GM21529 (cell line): ENCODE measurements around the gene OR10H1.
"Not testable (repeated sequence)": the region's sequence is repeated elsewhere in the genome, so short reads cannot be mapped to it uniquely, and the experiment has no call there.

Experiments
- ATAC-seq: cut with Tn5 transposase; IDR thresholded peaks from one replicate; pipeline ENCODE4 v1.9.1; 2021; ENCODE audit not compliant: unreplicated experiment

OR10H1 gene

DNA sequence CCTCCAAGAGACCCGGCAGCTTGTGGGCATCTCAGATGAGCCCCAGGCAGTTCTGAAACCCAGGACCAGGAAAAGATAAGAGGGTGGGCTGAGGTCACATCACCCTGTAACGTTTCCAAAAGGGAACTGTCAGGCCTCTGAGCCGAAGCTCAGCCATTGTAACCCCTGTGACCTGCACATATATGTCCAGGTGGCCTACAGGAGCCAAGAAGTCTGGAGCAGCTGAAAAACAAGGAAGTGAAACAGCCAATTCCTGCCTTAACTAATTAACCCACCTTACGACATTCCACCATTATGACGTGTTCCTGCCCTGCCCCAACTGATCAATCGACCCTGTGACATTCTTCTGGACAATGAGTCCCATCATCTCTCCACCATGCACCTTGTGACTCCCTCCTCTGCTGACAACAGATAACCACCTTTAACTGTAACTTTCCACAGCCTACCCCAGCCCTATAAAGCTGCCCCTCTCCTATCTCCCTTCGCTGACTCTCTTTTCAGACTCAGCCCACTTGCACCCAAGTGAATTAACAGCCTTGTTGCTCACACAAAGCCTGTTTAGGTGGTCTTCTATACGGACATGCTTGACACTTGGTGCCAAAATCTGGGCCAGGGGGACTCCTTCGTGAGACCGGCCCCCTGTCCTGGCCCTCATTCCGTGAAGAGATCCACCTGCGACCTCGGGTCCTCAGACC is 13.3 kb upstream of the OR10H1 start:
- not testable (repeated sequence) for ATAC-seq

DNA sequence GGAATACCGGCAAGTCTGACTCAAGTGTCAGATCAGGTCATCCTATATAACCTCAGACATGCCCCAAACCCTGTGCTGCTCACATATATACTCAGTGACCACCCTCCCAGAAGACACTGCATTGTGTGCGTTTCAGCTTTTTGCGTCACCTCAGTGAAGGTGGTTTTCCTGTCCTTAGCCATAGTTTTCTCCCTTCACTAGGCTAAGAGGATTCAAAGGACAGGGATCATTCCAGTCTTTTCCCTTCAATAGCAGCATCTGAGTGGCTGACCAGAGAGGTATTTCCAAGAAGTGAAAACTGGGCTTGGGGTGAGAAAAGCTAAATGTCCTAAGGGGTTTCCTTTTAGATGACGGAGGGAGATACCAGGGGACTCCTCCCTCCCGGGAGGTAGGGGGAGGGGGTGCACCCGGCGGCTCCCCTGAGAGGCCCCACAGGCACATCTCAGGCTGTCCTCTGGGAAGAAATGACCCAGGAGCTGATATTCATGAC is 12.7 kb upstream of the OR10H1 start:
- no peak for ATAC-seq

DNA sequence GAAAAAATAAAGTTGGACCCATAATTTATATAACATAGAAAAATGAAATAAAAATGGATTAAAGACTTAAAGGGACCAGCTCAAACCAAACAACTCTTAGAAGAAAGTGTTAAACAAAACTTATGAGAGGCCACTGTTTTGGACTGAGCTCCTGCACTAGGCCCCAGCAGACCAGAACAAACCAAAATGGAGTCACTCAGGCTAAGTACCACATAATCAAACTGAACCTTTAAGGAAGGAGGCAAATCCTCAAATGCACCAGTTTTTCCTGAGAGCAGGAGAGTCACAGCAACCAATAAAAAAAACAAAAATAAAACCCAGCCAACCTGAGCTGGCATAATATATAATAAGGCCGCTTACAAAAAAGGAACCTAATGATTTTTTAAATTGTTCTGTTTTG is 10.3 kb upstream of the OR10H1 start:
- no peak for ATAC-seq

DNA sequence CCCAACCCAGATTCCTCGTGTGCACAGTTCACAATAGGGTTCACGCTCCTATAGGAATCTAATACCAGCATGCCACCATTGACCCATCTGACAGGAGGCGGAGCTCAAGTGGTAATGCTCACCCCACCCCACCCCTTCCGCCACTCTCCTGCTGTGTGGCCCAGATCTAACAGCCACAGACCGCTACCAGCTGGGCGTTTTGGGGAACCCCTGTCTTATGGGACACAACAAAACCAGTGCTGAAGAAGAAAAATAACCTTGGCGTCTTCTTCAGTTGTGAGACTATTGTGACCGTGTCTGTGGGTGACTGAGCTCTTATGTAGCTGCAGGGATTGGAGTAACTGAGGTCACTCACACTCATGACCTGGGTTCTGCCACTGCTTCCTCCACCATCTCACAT is 5.2 kb upstream of the OR10H1 start:
- no peak for ATAC-seq

DNA sequence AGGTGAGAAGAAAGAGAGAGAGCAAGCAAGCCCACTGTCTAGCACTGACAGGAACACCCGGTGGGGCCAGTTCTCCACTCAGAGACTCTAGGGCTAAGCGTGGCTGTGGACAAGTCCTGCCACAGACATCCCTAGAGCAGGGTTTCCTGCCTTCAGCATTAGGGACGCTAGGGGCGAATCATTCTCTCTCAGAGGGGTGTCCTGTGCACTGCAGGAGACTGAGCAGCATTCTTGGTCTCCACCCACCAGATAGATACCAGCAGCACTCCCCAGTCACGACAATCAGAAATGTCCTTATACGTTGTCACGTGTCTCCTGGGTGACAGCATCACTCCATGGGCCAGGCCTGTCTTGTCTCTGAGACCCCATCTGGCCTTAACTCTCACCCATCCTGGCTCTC is 1.5 kb downstream of the OR10H1 start:
- no peak for ATAC-seq

DNA sequence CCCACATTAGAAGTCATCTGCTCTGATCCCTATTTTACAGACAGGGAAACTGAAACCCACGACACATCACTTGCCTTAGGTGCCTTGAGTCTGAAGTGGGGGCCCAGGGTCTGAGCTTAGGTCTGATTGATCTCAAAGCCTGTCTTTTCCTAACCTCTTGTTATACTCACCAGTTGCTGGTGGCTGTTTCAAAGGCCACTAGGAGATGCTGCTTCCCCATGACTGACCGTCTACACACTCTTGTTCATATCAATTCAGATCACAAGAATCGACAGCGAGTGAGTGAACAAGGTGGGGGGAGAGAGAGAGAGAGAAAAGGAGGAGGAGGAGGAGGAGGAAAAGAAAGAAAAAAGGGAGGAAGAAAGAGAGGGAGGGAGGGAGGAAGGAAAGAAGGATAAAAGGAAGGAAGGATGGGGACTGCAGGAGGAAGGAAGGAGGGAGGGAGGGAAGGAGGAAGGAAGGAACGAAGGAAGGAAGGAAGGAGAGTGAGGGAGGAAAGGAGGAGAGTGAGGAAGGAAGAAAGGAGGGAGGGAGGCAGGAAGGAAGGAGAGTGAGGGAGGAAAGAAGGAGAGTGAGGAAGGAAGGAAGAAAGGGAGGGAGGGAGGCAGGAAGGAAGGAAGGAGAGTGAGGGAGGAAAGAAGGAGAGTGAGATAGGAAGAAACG is 3.3 kb downstream of the OR10H1 start:
- no peak for ATAC-seq

DNA sequence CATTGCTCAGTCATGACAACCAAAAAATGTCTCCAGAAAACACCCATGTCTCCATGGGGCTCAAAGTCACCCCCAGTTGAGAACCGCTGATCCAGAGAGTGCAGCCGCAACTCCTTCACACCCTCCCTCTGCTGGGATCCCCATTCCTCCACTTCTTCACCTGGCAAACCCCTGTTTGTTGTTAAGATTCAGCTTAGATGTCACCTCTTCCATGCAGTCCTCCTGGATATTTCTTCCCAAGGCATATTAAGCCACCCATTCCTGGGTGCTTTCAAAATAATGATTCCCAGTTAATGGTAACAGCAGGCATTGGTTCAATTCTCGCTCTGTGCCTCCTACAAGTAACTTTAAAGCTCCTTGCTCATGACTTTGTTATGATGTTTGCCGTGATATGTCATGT is 4.0 kb downstream of the OR10H1 start:
- no peak for ATAC-seq

DNA sequence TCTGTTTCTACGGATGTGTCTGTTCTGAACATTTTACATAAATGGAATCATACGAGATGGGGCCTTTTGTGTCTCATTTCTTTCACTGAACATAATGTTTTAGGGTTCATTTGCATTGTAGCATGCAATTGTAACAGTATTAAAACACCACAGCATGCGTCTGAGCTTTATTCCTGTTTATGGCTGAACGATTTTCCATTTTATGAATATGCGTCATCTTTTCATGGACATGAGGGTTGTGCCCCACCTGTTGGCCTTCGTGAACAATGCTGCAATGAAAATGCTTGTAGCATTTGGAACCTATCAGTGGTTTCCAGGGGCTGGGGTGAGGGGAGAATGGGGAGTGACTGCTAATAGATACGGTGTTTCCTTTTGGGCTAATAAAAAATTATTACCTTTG is 5.1 kb downstream of the OR10H1 start:
- no peak for ATAC-seq

DNA sequence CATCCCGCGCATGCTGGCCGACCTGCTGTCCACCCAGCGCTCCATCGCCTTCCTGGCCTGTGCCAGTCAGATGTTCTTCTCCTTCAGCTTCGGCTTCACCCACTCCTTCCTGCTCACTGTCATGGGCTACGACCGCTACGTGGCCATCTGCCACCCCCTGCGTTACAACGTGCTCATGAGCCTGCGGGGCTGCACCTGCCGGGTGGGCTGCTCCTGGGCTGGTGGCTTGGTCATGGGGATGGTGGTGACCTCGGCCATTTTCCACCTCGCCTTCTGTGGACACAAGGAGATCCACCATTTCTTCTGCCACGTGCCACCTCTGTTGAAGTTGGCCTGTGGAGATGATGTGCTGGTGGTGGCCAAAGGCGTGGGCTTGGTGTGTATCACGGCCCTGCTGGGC is 21.2 kb downstream of the OR10H1 start:
- ATAC-seq, result not testable (repeated sequence)

DNA sequence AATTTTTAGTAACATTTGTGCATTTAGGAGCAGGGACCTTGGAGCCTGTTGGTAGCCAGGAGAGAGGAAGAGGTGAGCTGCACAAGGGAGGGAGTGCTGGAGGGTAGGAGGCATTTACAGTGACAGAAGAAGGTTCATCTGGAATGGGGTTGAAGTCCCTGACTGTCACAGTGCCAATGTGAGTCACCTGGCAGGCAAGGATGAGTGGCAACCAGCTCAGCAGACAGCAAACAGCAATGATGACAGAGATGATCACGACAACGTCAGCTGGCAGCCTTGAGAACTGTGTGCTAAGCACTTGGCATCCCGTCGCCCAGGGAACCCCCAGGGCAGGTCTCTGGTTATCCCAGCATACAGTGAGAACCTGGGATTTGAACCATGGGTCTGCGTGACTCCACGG is 25.4 kb downstream of the OR10H1 start:
- ATAC-seq, result no peak

DNA sequence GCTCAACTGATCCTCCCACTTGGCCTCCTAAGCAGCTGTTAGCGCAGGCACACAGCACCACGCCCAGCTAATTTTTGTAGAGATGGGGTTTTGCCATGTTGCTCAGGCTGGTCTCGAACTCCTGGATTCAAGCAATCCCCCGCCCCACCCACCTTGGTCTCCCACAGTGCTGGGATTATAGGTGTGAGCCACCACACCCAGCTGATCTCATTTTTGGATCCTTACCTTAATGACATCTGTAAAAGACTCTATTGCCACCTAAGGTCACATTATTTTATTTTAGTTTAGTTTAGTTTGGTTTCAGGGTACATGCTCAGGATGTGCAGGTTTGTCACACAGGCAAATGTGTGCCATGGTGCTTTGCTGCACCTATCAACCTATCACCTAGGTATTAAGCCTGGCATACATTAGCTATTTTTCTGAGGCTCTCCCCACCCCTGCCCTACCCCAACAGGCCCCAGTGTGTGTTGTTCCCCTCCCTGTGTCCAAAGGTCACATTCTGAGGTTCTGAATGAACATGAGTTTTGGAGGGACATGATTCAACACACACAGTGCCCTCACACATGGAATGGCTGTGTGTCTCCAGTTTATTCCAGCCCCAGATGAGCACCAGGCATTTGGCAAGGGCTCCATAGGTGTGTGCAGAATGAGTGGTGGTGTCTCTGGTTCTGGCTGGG is 26.7 kb downstream of the OR10H1 start:
- no peak for ATAC-seq

DNA sequence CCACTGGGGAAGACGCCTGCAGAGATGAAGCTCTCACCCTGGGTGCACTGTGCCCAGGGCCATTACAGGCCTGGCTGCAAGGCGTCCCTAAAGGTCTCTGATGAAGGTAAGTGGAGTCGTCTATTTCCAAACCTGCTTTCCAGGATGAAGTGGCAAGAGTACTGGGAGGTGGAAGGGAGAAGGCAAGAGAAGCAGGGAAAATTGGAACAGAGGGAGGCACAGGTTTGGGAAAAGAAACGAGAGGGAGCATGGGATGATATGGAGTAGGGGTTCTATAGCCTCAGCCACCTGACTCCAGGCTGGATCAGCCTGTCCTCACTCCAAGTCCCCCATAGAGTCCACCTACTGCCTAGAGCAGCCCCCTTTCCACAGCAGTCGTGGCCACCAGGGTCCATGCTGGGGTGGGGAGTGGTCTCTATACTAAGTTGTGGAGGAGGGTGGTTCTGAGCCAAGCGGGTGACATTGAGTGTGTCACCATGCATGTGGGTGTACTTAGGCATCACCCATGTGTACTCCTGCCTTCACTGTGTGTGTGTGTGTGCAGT is 27.8 kb downstream of the OR10H1 start, which contains the start of gene OR10H5:
OR10H5 (plus strand) TSS at position 51 of the 545 bp plus-strand sequence. CDS start 6,388 bp downstream, outside the sequence.
- ATAC-seq, result no peak

DNA sequence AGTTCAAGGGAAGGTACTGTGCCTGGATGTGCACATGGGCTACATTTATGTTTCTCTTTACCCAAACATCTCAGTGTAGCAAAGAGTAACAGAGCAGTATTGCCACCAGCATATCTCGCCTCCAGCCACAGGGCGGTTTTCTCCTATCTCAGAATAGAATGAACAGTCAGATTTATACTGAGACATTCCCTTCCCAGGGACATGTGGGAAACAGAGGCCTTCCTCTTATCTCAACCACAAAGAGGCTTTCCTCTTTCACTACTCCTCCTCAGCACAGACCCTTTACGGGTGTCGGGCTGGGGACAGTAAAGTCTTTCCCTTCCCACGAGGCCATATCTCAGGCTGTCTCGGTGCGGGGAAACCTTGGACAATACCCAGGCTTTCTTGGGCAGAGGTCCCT is 32.6 kb downstream of the OR10H1 start:
- ATAC-seq, result not testable (repeated sequence)

DNA sequence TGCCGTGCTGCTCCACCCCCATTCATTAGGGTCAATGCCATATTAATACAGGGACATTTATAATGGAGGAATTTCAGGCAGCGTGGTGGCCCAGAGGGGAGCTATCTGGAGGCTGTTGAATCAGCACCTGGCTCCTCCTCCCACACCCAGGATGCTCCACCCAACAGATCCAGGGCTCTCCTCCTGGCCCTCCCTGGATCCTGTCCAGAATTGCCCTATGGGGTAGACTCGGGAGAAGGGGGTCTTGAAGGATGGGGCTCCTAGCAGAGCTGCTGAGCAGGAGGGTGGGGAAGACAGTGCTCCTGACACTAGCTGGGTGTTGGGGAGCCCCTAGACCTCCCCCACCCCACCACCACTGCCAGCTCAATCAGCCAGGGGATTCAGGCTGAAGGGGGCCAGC is 33.3 kb downstream of the OR10H1 start:
- no peak for ATAC-seq

DNA sequence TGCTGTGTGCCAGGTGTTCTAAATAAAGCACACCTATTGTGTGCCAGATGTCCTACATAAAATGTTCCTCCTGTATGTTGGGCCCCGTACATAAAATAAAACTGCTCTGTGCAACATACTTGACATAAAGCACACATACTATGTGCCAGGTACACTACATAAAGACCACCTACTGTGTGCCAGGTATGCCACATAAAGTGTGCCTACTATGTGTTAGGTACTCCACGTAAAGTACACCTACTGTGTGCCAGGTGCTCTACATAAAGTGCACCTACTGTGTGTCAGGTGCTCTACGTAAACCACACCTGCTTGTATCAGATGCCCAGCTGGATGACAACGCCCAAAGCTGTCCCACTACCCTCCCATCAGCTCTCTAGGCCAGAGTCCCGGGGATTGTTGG is 33.8 kb downstream of the OR10H1 start:
- no peak for ATAC-seq

DNA sequence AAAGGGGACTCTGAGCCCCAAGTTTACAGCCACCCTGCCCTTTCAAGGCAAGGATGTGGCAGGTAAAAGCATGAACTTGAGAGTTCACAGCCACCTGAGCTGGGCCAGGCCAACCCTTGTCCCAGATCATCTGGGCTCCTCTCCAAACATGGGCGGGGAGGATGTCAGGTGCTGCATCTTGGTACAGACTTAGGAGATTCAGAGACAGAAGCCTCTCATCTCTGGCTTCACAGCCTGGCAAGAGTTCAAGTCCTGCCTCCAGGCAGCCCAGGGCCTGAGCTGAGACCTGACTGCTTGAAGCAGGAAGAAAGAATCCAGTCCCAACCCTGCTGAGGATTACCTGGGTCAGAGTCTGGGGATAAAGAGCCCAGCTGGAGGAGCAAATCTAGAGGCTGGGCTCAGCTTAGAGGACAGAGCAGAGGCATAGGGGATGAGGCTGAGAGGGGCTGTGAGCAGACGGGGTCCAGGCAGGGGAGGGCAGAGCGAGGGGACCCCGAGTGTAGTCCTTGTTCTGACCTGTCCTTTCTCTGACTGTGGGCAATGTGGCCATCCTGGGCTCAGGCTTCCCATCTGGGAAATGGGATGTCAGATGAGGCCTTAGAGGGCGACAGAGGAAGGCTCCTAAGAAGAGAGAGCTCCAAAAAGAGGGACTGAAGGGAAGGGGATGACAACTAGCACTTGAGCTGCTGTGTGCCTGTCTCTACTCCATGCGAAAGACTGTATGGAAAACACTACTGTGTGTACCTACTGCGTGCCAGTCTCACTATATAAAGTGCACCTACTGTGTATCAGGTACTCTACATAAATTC is 34.6 kb downstream of the OR10H1 start:
- no peak for ATAC-seq

DNA sequence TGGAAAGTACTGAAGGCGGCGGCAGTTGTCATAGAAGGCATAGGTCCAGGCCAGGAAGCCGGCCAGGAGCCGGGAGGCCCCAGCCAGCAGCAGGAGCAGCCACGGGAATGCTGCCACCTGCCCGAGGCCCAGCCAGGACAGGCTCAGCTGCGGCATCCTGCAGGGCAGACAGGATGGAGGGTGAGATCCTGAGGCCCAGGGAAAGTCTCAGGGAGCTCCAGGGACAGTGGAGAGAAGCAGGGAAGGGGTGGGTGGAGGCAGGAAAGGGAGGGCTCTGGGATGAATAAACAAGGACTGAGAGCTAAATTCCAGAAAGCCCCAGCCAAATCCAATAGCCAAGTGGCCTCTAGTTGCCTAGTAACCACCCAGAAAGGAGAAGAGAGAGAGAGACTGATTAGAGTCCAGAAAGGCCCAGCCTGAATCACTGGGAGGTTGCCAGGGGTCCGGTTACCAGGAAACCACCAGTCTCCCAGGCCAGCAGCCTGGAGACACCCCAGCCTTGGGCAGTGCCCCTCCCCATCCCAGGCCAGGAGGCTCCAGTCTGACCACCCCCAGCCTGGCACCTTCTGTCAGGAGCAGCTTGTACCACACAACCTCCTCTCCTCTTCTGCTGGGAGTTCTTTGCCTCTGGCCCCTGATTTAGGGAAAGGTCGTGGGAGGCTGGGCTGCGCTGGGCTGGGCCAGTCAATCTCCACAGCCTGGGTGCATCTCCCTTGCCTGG is 35.5 kb downstream of the OR10H1 start:
- no peak for ATAC-seq

DNA sequence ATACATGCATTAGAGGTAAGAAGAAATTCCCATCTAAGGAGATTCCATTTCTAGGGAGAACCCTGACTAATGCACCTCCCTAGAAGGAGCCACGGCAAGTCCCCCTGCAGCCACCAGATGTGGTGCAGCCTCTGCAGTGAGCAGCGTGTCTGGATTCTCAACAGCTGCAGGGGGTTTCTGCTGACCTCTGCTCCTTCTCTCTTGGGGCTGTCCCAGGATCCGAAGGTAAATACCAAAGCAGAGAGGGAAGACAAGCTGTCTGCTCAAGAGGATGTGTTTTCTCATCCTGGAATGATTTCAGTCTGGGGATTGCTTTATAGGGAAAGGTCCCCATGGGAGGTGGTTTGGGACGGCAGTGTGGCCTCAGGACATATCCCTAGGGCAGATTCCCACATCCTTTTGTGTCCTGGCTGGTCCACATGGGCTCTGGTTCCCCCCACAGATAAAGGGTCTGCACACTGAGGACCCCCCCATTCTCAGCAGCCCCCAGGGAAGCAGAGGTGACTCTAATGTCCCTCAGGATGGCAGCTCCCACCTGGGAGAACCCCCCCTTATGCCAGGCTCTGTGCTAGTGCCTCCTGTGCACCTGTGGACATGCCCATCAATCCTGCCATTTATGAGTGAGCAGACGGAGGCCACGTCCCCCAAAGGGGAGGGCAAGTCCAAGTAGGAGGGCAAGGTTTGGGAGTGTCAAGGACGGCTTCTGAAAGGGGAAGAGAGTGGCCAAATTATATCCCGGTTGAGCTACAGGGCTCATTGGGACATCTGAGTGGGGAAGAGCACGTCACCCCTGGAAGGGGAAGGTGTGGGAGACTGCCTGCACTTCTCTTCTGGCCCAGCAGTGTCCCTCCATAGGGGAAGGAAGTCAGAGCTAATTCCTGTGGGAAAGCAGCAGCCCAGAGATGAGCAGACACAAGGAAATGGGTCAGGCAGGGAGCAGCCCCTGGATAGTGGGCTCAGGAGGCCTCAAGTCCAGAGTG is 38.2 kb downstream of the OR10H1 start:
- ATAC-seq, result no peak

DNA sequence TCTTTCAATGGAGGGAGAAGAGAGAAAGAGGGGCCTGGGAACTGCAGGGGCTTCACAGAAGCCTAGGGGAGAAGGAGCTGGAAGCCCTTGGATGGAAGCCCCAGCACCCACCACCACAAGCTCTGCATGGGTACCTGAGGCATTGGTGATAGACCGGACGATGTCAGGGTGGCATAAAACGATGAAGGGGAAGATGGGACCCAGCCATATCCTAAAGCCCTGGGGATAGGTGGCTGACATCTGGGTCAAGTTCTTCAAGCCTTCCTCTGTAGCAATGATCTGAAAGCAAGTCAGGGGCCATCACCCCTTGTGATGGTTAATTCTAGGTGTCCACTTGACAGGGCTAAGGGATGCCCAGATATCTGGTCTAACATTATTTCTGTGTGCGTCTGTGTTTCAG is 39.2 kb downstream of the OR10H1 start:
- ATAC-seq, result no peak
